Smooth muscle cell (in vitro differentiated cells): Measurements from ENCODE around the gene SRC. TPM values are rescaled to one million over a fixed set of nuclear protein-coding genes. Genes with fewer than 3 reads are reported as not detected.

Experiments
- DNase-seq: peaks from one replicate; lab custom pipeline; 2025; ENCODE audit not compliant: unreplicated experiment; lab: John Stamatoyannopoulos, UW
- H2AFZ ChIP-seq: fragments of 200-600 bp; sonication (generic); 2 replicates; pipeline ENCODE4 v1.6.0; 2016; ENCODE audit warnings: antibody characterized with exemption, low read depth, mild to moderate bottlenecking
- H3F3A ChIP-seq: fragments of 200-600 bp; sonication (generic); 2 replicates; pipeline ENCODE4 v1.6.0; 2017; ENCODE audit warnings: antibody characterized with exemption, low read depth
- H3K27ac ChIP-seq: fragments of 200-600 bp; sonication (generic); 2 replicates; pipeline ENCODE4 v1.5.1; 2016; ENCODE audit warnings: low read depth, mild to moderate bottlenecking
- H3K27me3 ChIP-seq: fragments of 200-600 bp; sonication (generic); 2 replicates; pipeline ENCODE4 v1.6.1; 2016; ENCODE audit warnings: low read depth, mild to moderate bottlenecking
- H3K36me3 ChIP-seq: fragments of 200-600 bp; sonication (generic); 2 replicates; pipeline ENCODE4 v1.5.1; 2016; ENCODE audit warnings: low read depth
- H3K4me1 ChIP-seq: fragments of 200-600 bp; sonication (generic); 2 replicates; pipeline ENCODE4 v1.5.1; 2016; ENCODE audit warnings: low read depth
- H3K4me2 ChIP-seq: fragments of 200-600 bp; sonication (generic); 2 replicates; pipeline ENCODE4 v1.6.0; 2016; ENCODE audit warnings: mild to moderate bottlenecking
- H3K4me3 ChIP-seq: fragments of 200-600 bp; sonication (generic); 2 replicates; pipeline ENCODE4 v1.5.1; 2016; ENCODE audit warnings: mild to moderate bottlenecking
- H3K79me2 ChIP-seq: fragments of 200-600 bp; sonication (generic); 2 replicates; pipeline ENCODE4 v1.6.0; 2016; ENCODE audit warnings: low read depth, mild to moderate bottlenecking
- H3K9ac ChIP-seq: fragments of 200-600 bp; sonication (generic); 2 replicates; pipeline ENCODE4 v1.6.0; 2016; ENCODE audit warnings: low read depth
- H3K9me3 ChIP-seq: fragments of 200-600 bp; sonication (generic); replicated peaks from 2 replicates; pipeline ENCODE4 v1.5.1; 2016; ENCODE audit warnings: low read depth
- H4K20me1 ChIP-seq: fragments of 200-600 bp; sonication (generic); 2 replicates; pipeline ENCODE4 v1.6.0; 2016; ENCODE audit warnings: low read depth
- CTCF ChIP-seq: fragments of 200-600 bp; sonication (generic); IDR thresholded peaks from 2 replicates; pipeline ENCODE4 v1.5.1; 2017; ENCODE audit warnings: borderline replicate concordance, mild to moderate bottlenecking, antibody characterized with exemption; ENCODE audit not compliant: insufficient read depth, poor library complexity, severe bottlenecking
- WGBS: methylation state at CpG from one replicate; pipeline ENCODE4 v1.1.7; 2016; ENCODE audit warnings: low lambda C conversion rate; 5-methylcytosine and 5-hydroxymethylcytosine counted together
- polyA plus RNA-seq: library from polyadenylated mRNA; unstranded; fragments of >200 nt; fragmentation: Nextera tagmentation; extraction: Ambion mirVana; gene quantifications from 2 replicates; pipeline ENCODE4 v1.2.1, GENCODE V29; 2016
- total RNA-seq: library from RNA; depleted of rRNA; stranded (reverse); fragments of >200 nt; gene quantifications from 2 replicates; pipeline ENCODE4 v1.2.3, GENCODE V29; 2014

SRC gene
- total and polyA plus RNA-seq, 2 experiments from 2014 or later = 26.0 to 36.5 TPM

GRCh38 chr20:37387519-37388269 is 41.8 kb downstream of the SRC start:
- H3K4me3 ChIP-seq = no peak overlapping the region
- no peaks in the 10 kb centered on the region for H4K20me1 ChIP-seq
- H3K27me3 ChIP-seq = no peaks in the 10 kb centered on the region
- no peak overlapping the region for H2AFZ ChIP-seq
- H3K4me1 ChIP-seq = no peaks in the 10 kb centered on the region
- no peak overlapping the region for H3K27ac ChIP-seq
- no peaks in the 10 kb centered on the region for H3K36me3 ChIP-seq
- no peak overlapping the region for H3K9ac ChIP-seq
- H3F3A ChIP-seq = no peaks in the 10 kb centered on the region
- WGBS = 98% methylated on average over 13 of the region's 13 CpGs
- no peak overlapping the region for H3K4me2 ChIP-seq
- no peak for DNase-seq
- no peak for TF ChIP-seq CTCF
- H3K79me2 ChIP-seq = no peaks in the 10 kb centered on the region
- no peaks in the 10 kb centered on the region for H3K9me3 ChIP-seq

- Histone ChIP-seq H4K20me1 (no peaks in the 10 kb centered on the region), H3K27me3 (no peaks in the 10 kb centered on the region), H3K4me2 (no peak overlapping the region), H3K4me1 (no peaks in the 10 kb centered on the region), H3K27ac (no peak overlapping the region), H2AFZ (no peak overlapping the region), H3K4me3 (no peak overlapping the region), H3K9me3 (no peaks in the 10 kb centered on the region), H3F3A (no peaks in the 10 kb centered on the region), H3K36me3 (no peaks in the 10 kb centered on the region), H3K79me2 (no peaks in the 10 kb centered on the region), H3K9ac (no peak overlapping the region)
- TF ChIP-seq CTCF = no peak
- DNase-seq = no peak
- 94% methylated on average over 8 of the region's 9 CpGs for WGBS
Observed at GRCh38 chr20:37388831-37389230, 42.9 kb downstream of the SRC start.

GRCh38 chr20:37389241-37389747 is 43.4 kb downstream of the SRC start:
- 99% methylated on average over 12 of the region's 12 CpGs for whole genome bisulfite sequencing
- DNase-seq = no peak

More at GRCh38 chr20:37389241-37389747, 43.4 kb downstream of the SRC start:
- Histone ChIP-seq H3F3A (no peaks in the 10 kb centered on the region), H3K4me1 (no peaks in the 10 kb centered on the region), H3K36me3 (no peaks in the 10 kb centered on the region), H3K4me2 (no peak overlapping the region), H3K9me3 (no peaks in the 10 kb centered on the region), H3K4me3 (no peak overlapping the region), H4K20me1 (no peaks in the 10 kb centered on the region), H3K9ac (no peak overlapping the region), H2AFZ (no peak overlapping the region), H3K27ac (no peak overlapping the region), H3K27me3 (no peaks in the 10 kb centered on the region), H3K79me2 (no peaks in the 10 kb centered on the region)
- TF ChIP-seq CTCF = no peak
